GM18511 (cell line): ENCODE data around the gene SAMD9.
"Not testable (repeated sequence)": the region's sequence is repeated elsewhere in the genome, so short reads cannot be mapped to it uniquely, and the experiment has no call there.

Experiments used
- ATAC-seq: cut with Tn5 transposase; IDR thresholded peaks from one replicate; pipeline ENCODE4 v1.9.1; 2021; ENCODE audit warnings: mild to moderate bottlenecking, moderate library complexity; ENCODE audit not compliant: unreplicated experiment

Gene SAMD9

GRCh38 chr7:93117852-93118530 is at the start of gene SAMD9:
Gene SAMD9, minus strand, starts transcription at chr7:93117979. Its CDS starts 11,882 bp downstream, at chr7:93106097.
- peak; percentile 100 for ATAC-seq

GRCh38 chr7:93165447-93165846 is 47.7 kb upstream of the SAMD9 start:
- ATAC-seq: peak; percentile 100

GRCh38 chr7:93164766-93165165 is 47.0 kb upstream of the SAMD9 start:
- no peak for ATAC-seq

- ATAC-seq: no peak
Observed at GRCh38 chr7:93161181-93161762, 43.5 kb upstream of the SAMD9 start.

GRCh38 chr7:93160410-93160809 is 42.6 kb upstream of the SAMD9 start:
- ATAC-seq: no peak

- ATAC-seq: no peak
Observed at GRCh38 chr7:93159490-93159889, 41.7 kb upstream of the SAMD9 start.

- no peak for ATAC-seq
Observed at GRCh38 chr7:93156884-93157283, 39.1 kb upstream of the SAMD9 start.

GRCh38 chr7:93150200-93150835 is 32.5 kb upstream of the SAMD9 start:
- no peak for ATAC-seq

GRCh38 chr7:93148727-93149126 is 30.9 kb upstream of the SAMD9 start:
- no peak for ATAC-seq

GRCh38 chr7:93148144-93148543 is 30.4 kb upstream of the SAMD9 start, which contains the start of gene SAMD9L:
Gene SAMD9L, minus strand, starts transcription at chr7:93148385. Its CDS starts 12,414 bp downstream, at chr7:93135971.
- peak; percentile 66 for ATAC-seq

- peak; percentile 82 for ATAC-seq
Observed at GRCh38 chr7:93147363-93147762, 29.6 kb upstream of the SAMD9 start.

GRCh38 chr7:93146472-93147141 is 28.8 kb upstream of the SAMD9 start:
- peak; percentile 48 for ATAC-seq

- ATAC-seq: no peak
Observed at GRCh38 chr7:93146036-93146435, 28.3 kb upstream of the SAMD9 start.

GRCh38 chr7:93145354-93145753 is 27.6 kb upstream of the SAMD9 start:
- ATAC-seq: no peak

GRCh38 chr7:93142127-93142526 is 24.3 kb upstream of the SAMD9 start:
- ATAC-seq: no peak

- no peak for ATAC-seq
Observed at GRCh38 chr7:93140582-93141191, 22.9 kb upstream of the SAMD9 start.

GRCh38 chr7:93138576-93138975 is 20.8 kb upstream of the SAMD9 start:
- ATAC-seq: no peak

- no peak for ATAC-seq
Observed at GRCh38 chr7:93133005-93133404, 15.2 kb upstream of the SAMD9 start.

GRCh38 chr7:93132216-93132615 is 14.4 kb upstream of the SAMD9 start:
- ATAC-seq: no peak

- ATAC-seq: not testable (repeated sequence)
Observed at GRCh38 chr7:93126954-93127353, 9.2 kb upstream of the SAMD9 start.

- not testable (repeated sequence) for ATAC-seq
Observed at GRCh38 chr7:93123532-93123931, 5.8 kb upstream of the SAMD9 start.
